Endodermal cell (in vitro differentiated cells): ENCODE results near the gene CEP104. TPM values are rescaled to one million over a fixed set of nuclear protein-coding genes. Genes with fewer than 3 reads are reported as not detected.

Source experiments
- DNase-seq: peaks from one replicate; pipeline ENCODE4 v3.0.0-alpha.2; 2017
- H3K27ac ChIP-seq: 2 replicates; pipeline ENCODE4 v1.5.1; 2013; ENCODE audit warnings: mild to moderate bottlenecking, low read depth, low read length, moderate library complexity
- H3K27me3 ChIP-seq: 2 replicates; pipeline ENCODE4 v1.6.1; 2013; ENCODE audit warnings: mild to moderate bottlenecking, low read length, moderate library complexity; ENCODE audit not compliant: insufficient read depth, control insufficient read depth, poor library complexity, severe bottlenecking
- H3K36me3 ChIP-seq: 2 replicates; pipeline ENCODE4 v1.7.0; 2013; ENCODE audit warnings: mild to moderate bottlenecking, low read length, moderate library complexity; ENCODE audit not compliant: control insufficient read depth, insufficient read depth
- H3K4me1 ChIP-seq: one replicate; pipeline ENCODE4 v1.7.0; 2013; ENCODE audit warnings: low read length; ENCODE audit not compliant: control insufficient read depth, insufficient read depth
- H3K4me3 ChIP-seq: 2 replicates; pipeline ENCODE4 v1.5.1; 2013; ENCODE audit warnings: mild to moderate bottlenecking, low read length, moderate library complexity
- H3K9ac ChIP-seq: 2 replicates; pipeline ENCODE4 v1.6.1; 2013; ENCODE audit warnings: mild to moderate bottlenecking, low read length, moderate library complexity; ENCODE audit not compliant: poor library complexity, severe bottlenecking; ENCODE audit errors: extremely low read depth
- H3K9me3 ChIP-seq: 2 replicates; pipeline ENCODE4 v1.6.1; 2013; ENCODE audit warnings: mild to moderate bottlenecking, low read length, moderate library complexity; ENCODE audit not compliant: control insufficient read depth
- H3K27ac Mint-ChIP-seq: 2 replicates; pipeline ENCODE4 v1.8.0; 2020; ENCODE audit warnings: mixed read lengths
- H3K27me3 Mint-ChIP-seq: 2 replicates; pipeline ENCODE4 v1.8.0; 2021; ENCODE audit warnings: mild to moderate bottlenecking, mixed read lengths; ENCODE audit not compliant: insufficient read depth
- H3K36me3 Mint-ChIP-seq: 2 replicates; pipeline ENCODE4 v1.8.0; 2020; ENCODE audit warnings: low read depth, mixed read lengths
- H3K4me1 Mint-ChIP-seq: 2 replicates; pipeline ENCODE4 v1.8.0; 2020; ENCODE audit warnings: mixed read lengths
- H3K4me3 Mint-ChIP-seq: 2 replicates; pipeline ENCODE4 v1.8.0; 2020; ENCODE audit warnings: mild to moderate bottlenecking, moderate library complexity, mixed read lengths
- H3K9me3 Mint-ChIP-seq: 2 replicates; pipeline ENCODE4 v1.8.0; 2020; ENCODE audit warnings: mild to moderate bottlenecking, mixed read lengths
- WGBS, 2 experiments: methylation state at CpG; one replicate each; pipeline versions ENCODE4 v1.1.5 to v1.1.7; 2013; ENCODE audit warnings: missing lambda C conversion rate in 2 of 2, mixed read lengths in 1 of 2; ENCODE audit not compliant: insufficient coverage in 1 of 2, insufficient read length in 1 of 2; 5-methylcytosine and 5-hydroxymethylcytosine counted together
- total RNA-seq, 2 donors: library from RNA; stranded (reverse); fragmentation: NEBNext Ultra II Directional in 1 of 2; extraction: Animal tissue kit (Norgen Biotek cat#: 25700) in 1 of 2; gene quantifications; 2 replicates in 1 of 2; 3 replicates in 1 of 2; pipeline ENCODE4 v1.2.1, GENCODE V29; 2021
- TF ChIP-seq, protein P1 (sequence below): fragments of 200-600 bp; sonication (generic); conservative IDR thresholded peaks from 2 replicates; pipeline ENCODE4 v1.5.0; 2021; ENCODE audit warnings: antibody characterized with exemption, mild to moderate bottlenecking

CEP104 gene
- total RNA-seq, 2 donors from 2014 or later = 34.2 to 47.5 TPM

DNA sequence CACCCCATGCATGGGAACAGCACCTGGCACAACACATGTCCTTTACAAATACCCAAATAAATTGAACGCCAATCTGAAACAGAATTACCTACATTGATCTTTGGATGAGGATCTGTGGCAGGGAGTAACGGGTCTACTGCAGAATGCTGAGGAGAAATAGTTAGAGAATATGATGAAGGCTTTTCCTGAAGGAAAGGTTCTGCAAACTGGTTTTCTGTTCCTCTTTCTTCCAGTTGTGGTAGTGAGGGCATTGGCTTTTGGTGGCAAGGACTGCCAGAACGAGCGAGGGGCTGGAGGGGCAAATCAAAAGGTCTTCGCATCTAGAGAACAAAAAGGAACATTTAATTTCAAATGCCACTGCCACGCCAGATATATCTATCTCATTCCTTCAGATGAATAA lies 19.8 kb downstream of the CEP104 start:
- Histone ChIP-seq H3K27me3 (no peaks in the 10 kb centered on the region), H3K27ac (no peak overlapping the region), H3K4me3 (no peak overlapping the region), H3K4me1 (no peaks in the 10 kb centered on the region), H3K9me3 (peaks cover 15% of the 10 kb centered on the region), H3K9ac (no peak overlapping the region), H3K36me3 (peaks cover 57% of the 10 kb centered on the region)
- Mint-ChIP-seq H3K9me3 (peaks cover 12% of the 10 kb centered on the region), H3K36me3 (peaks cover 75% of the 10 kb centered on the region), H3K4me1 (no peaks in the 10 kb centered on the region), H3K27ac (no peak overlapping the region), H3K4me3 (no peak overlapping the region), H3K27me3 (no peaks in the 10 kb centered on the region)
- TF ChIP-seq, protein P1, sequence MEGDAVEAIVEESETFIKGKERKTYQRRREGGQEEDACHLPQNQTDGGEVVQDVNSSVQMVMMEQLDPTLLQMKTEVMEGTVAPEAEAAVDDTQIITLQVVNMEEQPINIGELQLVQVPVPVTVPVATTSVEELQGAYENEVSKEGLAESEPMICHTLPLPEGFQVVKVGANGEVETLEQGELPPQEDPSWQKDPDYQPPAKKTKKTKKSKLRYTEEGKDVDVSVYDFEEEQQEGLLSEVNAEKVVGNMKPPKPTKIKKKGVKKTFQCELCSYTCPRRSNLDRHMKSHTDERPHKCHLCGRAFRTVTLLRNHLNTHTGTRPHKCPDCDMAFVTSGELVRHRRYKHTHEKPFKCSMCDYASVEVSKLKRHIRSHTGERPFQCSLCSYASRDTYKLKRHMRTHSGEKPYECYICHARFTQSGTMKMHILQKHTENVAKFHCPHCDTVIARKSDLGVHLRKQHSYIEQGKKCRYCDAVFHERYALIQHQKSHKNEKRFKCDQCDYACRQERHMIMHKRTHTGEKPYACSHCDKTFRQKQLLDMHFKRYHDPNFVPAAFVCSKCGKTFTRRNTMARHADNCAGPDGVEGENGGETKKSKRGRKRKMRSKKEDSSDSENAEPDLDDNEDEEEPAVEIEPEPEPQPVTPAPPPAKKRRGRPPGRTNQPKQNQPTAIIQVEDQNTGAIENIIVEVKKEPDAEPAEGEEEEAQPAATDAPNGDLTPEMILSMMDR = no peak
- WGBS, 2 experiments = 92 to 100% methylated on average over 1 to 6 of the region's 6 CpGs
- no peak for DNase-seq

DNA sequence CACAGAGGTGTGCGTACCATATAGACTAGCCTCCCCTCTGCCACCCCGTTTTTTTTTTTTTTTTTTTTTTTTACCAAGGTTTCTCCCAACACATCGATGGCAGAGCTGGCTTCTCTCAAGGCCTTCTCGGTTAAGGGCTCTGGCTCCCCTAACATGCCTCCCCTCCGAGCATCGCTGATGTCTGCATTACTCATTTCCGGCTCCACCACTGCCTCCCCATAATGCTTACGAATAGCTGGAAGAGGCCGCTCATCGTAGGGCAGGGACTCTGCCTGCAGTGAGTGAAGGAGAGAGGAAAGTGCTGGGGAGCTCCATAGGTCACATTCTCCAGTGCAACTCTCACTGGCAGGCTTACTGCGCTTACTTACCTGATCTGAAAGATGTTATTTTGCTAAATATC lies 20.6 kb downstream of the CEP104 start:
- no peak overlapping the region for H3K4me3 ChIP-seq
- no peak for DNase-seq
- Mint-ChIP-seq H3K27ac (no peak overlapping the region), H3K4me3 (no peak overlapping the region), H3K36me3 (peaks cover 76% of the 10 kb centered on the region), H3K4me1 (no peaks in the 10 kb centered on the region), H3K27me3 (no peaks in the 10 kb centered on the region), H3K9me3 (peaks cover 12% of the 10 kb centered on the region)
- TF ChIP-seq, protein P1 = no peak
- no peak overlapping the region for H3K27ac ChIP-seq
- H3K9ac ChIP-seq = no peak overlapping the region
- no peaks in the 10 kb centered on the region for H3K27me3 ChIP-seq
- H3K4me1 ChIP-seq = no peaks in the 10 kb centered on the region
- H3K9me3 ChIP-seq = peaks cover 15% of the 10 kb centered on the region
- H3K36me3 ChIP-seq = peaks cover 64% of the 10 kb centered on the region
- WGBS, 2 experiments = 93 to 96% methylated on average over 9 to 10 of the region's 11 CpGs

DNA sequence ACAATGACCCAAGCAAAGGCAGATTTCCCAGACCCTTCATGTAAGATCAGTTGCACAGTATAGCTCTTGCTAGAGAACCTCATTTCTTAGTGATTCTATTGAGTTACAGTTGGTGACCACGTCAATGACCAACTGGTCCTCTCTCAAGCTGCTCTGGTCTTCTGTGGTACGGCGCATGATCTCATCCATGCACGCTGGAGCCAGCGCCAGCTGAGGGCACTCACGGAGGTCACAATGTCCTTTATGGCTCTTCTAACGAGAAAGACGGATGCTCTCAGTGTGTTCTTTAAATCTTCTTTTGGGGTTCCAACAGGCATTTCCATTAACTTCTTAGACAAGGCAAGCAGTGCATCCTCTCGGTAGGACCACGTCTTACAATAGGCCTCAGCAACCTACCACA lies 22.3 kb downstream of the CEP104 start:
- Mint-ChIP-seq H3K27ac (no peak overlapping the region), H3K4me3 (no peak overlapping the region), H3K9me3 (peaks cover 12% of the 10 kb centered on the region), H3K27me3 (no peaks in the 10 kb centered on the region), H3K4me1 (no peaks in the 10 kb centered on the region), H3K36me3 (peaks cover 79% of the 10 kb centered on the region)
- Histone ChIP-seq H3K9me3 (peaks cover 15% of the 10 kb centered on the region), H3K27me3 (no peaks in the 10 kb centered on the region), H3K9ac (no peak overlapping the region), H3K4me3 (no peak overlapping the region), H3K27ac (no peak overlapping the region), H3K4me1 (no peaks in the 10 kb centered on the region), H3K36me3 (peaks cover 70% of the 10 kb centered on the region)
- TF ChIP-seq, protein P1 = no peak
- no peak for DNase-seq
- 97 to 98% methylated on average over 10 of the region's 10 CpGs for WGBS, 2 experiments
